Measurements from ENCODE around the gene ABLIM2. TPM values are rescaled to one million over a fixed set of nuclear protein-coding genes. Genes with fewer than 3 reads are reported as not detected.

ABLIM2 gene
- total and polyA plus RNA-seq, 10 of the 15 experiments (the other 5 are each of a cell fraction or from before 2014, with no cell fraction given) = 0.03 to 0.15 (median 0.05) TPM; not detected in 7

GRCh38 chr4:8125526-8126056 lies 33.0 kb downstream of the ABLIM2 start (continued):
- TF ChIP-seq REST (IDR thresholded peaks at IDR 0.05; ENCODE audit: low read depth, low read length) (no peak), LARP7 (IDR thresholded peaks at IDR 0.05) (no peak), ATF7 (IDR thresholded peaks at IDR 0.05; ENCODE audit: low read depth) (no peak)
- TF ChIP-seq, protein P1, sequence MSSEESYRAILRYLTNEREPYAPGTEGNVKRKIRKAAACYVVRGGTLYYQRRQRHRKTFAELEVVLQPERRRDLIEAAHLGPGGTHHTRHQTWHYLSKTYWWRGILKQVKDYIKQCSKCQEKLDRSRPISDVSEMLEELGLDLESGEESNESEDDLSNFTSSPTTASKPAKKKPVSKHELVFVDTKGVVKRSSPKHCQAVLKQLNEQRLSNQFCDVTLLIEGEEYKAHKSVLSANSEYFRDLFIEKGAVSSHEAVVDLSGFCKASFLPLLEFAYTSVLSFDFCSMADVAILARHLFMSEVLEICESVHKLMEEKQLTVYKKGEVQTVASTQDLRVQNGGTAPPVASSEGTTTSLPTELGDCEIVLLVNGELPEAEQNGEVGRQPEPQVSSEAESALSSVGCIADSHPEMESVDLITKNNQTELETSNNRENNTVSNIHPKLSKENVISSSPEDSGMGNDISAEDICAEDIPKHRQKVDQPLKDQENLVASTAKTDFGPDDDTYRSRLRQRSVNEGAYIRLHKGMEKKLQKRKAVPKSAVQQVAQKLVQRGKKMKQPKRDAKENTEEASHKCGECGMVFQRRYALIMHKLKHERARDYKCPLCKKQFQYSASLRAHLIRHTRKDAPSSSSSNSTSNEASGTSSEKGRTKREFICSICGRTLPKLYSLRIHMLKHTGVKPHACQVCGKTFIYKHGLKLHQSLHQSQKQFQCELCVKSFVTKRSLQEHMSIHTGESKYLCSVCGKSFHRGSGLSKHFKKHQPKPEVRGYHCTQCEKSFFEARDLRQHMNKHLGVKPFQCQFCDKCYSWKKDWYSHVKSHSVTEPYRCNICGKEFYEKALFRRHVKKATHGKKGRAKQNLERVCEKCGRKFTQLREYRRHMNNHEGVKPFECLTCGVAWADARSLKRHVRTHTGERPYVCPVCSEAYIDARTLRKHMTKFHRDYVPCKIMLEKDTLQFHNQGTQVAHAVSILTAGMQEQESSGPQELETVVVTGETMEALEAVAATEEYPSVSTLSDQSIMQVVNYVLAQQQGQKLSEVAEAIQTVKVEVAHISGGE (CRISPR knock-in tag; IDR thresholded peaks at IDR 0.05) = no peak

GRCh38 chr4:8123870-8124269 lies 34.7 kb downstream of the ABLIM2 start:
- Histone ChIP-seq H3K79me2 (ENCODE audit: control insufficient read depth, insufficient read depth, low read length) (no peaks in the 10 kb centered on the region), H2AFZ (ENCODE audit: control insufficient read depth, low read depth, low read length) (no peak overlapping the region), H3K27me3 (replicated peaks in 1 of 2; ENCODE audit: control insufficient read depth in 2 of 2, insufficient read depth in 2 of 2, low read length in 1 of 2) (no peaks in the 10 kb centered on the region; a peak in 1 of 4 replicates), H3K4me2 (ENCODE audit: control insufficient read depth, insufficient read depth) (no peak overlapping the region), H3K9ac (ENCODE audit: control insufficient read depth, insufficient read depth, low read length) (no peak overlapping the region), H3K4me3 (no peak overlapping the region), H3K4me1 (ENCODE audit: control insufficient read depth, insufficient read depth, low read length) (no peaks in the 10 kb centered on the region), H4K20me1 (ENCODE audit: control insufficient read depth, insufficient read depth) (no peaks in the 10 kb centered on the region), H3K9me3 (replicated peaks; ENCODE audit: control insufficient read depth, insufficient read depth, low read length) (no peaks in the 10 kb centered on the region), H3K27ac (ENCODE audit: control insufficient read depth, insufficient read depth) (no peak overlapping the region), H3K36me3 (ENCODE audit: control insufficient read depth in 2 of 2, insufficient read depth in 2 of 2, low read length in 1 of 2) (no peaks in the 10 kb centered on the region)
- in situ Hi-C loops (cut with MboI) (no loop called here), intact Hi-C loops (cut with micrococcal nuclease; ENCODE audit: unreplicated experiment) (no loop called here)
- ATAC-seq (no peak), FAIRE-seq (no peak), DNase-seq (ENCODE audit: low read depth, low spot score) (no peak)
- WGBS (ENCODE audit: insufficient coverage, insufficient replicate concordance, low lambda C conversion rate, missing lambda C conversion rate) = 14% methylated on average over 5 of the region's 5 CpGs
- POLR2A ChIA-PET = no interaction called here
- SMC1A ChIA-PET (ENCODE audit: uncharacterized antibody, unreplicated experiment) = no interaction called here
- RAD21 ChIA-PET (ENCODE audit: unreplicated experiment) = no interaction called here
- no TSS peak for BruUV-seq (replicated peaks)
- CTCF ChIA-PET = no interaction called here
- TF ChIP-seq CHD1 (IDR thresholded peaks at IDR 0.05; ENCODE audit: low read depth, low read length) (no peak), MYB (IDR thresholded peaks at IDR 0.05; ENCODE audit: borderline replicate concordance, low read depth, low read length) (no peak), ESRRA (IDR thresholded peaks at IDR 0.05; ENCODE audit: low read length) (no peak), PRDM15 (CRISPR knock-in tag; IDR thresholded peaks at IDR 0.05) (no peak), NR2C2 (IDR thresholded peaks at IDR 0.05; ENCODE audit: borderline replicate concordance, control insufficient read depth, insufficient read length, low read depth) (no peak)
- TF ChIP-seq, protein P2, sequence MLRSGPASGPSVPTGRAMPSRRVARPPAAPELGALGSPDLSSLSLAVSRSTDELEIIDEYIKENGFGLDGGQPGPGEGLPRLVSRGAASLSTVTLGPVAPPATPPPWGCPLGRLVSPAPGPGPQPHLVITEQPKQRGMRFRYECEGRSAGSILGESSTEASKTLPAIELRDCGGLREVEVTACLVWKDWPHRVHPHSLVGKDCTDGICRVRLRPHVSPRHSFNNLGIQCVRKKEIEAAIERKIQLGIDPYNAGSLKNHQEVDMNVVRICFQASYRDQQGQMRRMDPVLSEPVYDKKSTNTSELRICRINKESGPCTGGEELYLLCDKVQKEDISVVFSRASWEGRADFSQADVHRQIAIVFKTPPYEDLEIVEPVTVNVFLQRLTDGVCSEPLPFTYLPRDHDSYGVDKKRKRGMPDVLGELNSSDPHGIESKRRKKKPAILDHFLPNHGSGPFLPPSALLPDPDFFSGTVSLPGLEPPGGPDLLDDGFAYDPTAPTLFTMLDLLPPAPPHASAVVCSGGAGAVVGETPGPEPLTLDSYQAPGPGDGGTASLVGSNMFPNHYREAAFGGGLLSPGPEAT (IDR thresholded peaks at IDR 0.05; ENCODE audit: low read depth) = no peak
